ENCODE data around the gene CDHR2. TPM values are rescaled to one million over a fixed set of nuclear protein-coding genes. Genes with fewer than 3 reads are reported as not detected.
A peak's percentile ranks its signal among the peaks of the same experiment; 100 is the strongest.

CDHR2 gene
- total and polyA plus RNA-seq, 11 donors: 0.07 to 0.67 (median 0.35) TPM; not detected in 6

GRCh38 chr5:176626876-176627236 lies 77.7 kb downstream of the CDHR2 start:
- 45 to 65% (median 58%) methylated on average over 6 to 7 of the region's 7 CpGs for WGBS, 4 donors
- no peaks in the 10 kb centered on the region for H3K9me3 ChIP-seq
- intact Hi-C loops (cut with DNase I): no loop called here
- H3K36me3 ChIP-seq: no peaks in the 10 kb centered on the region
- DNase-seq (no peak), ATAC-seq (no peak)
- peaks cover 17 to 94% (median 56%) of the 10 kb centered on the region in 9 donors for H3K27me3 ChIP-seq
- TF ChIP-seq POLR2A (IDR thresholded peaks at IDR 0.05) (no peak), CTCF (IDR thresholded peaks at IDR 0.05) (no peak)
- H3K4me3 ChIP-seq: no peak overlapping the region
- peaks cover 0 to 18% (median 10%) of the 10 kb centered on the region in 12 donors for H3K4me1 ChIP-seq
- H3K27ac ChIP-seq: no peak overlapping the region

GRCh38 chr5:176627582-176627981 lies 78.4 kb downstream of the CDHR2 start:
- no peak overlapping the region for H3K4me3 ChIP-seq
- intact Hi-C loops (cut with DNase I): no loop called here
- no peaks in the 10 kb centered on the region for H3K9me3 ChIP-seq
- H3K27me3 ChIP-seq: peaks cover 22 to 96% (median 62%) of the 10 kb centered on the region in 9 donors
- ATAC-seq (no peak), DNase-seq (no peak)
- no peak for TF ChIP-seq POLR2A (IDR thresholded peaks at IDR 0.05)
- no peak for TF ChIP-seq CTCF (IDR thresholded peaks at IDR 0.05)
- WGBS, 4 donors: 70 to 83% (median 73%) methylated on average over 5 of the region's 5 CpGs
- H3K36me3 ChIP-seq: no peaks in the 10 kb centered on the region
- H3K27ac ChIP-seq: no peak overlapping the region
- H3K4me1 ChIP-seq: peaks cover 0 to 18% (median 10%) of the 10 kb centered on the region in 12 donors

- Histone ChIP-seq H3K9me3 (no peaks in the 10 kb centered on the region), H3K27me3 (peaks cover 26 to 99% (median 68%) of the 10 kb centered on the region in 9 donors), H3K4me1 (peaks cover 0 to 18% (median 10%) of the 10 kb centered on the region in 12 donors), H3K4me3 (no peak overlapping the region), H3K27ac (no peak overlapping the region), H3K36me3 (no peaks in the 10 kb centered on the region)
- ATAC-seq (no peak), DNase-seq (no peak)
- 54 to 61% (median 58%) methylated on average over 12 to 13 of the region's 13 CpGs for WGBS, 4 donors
- no peak for TF ChIP-seq CTCF (IDR thresholded peaks at IDR 0.05)
- no peak for TF ChIP-seq POLR2A (IDR thresholded peaks at IDR 0.05)
- intact Hi-C loops (cut with DNase I): no loop called here
These were observed 79.5 kb downstream of the CDHR2 start for GRCh38 chr5:176628406-176629228.

GRCh38 chr5:176629317-176629852 lies 80.2 kb downstream of the CDHR2 start:
- peaks cover 0 to 18% (median 10%) of the 10 kb centered on the region in 12 donors for H3K4me1 ChIP-seq
- peaks cover 26 to 97% (median 61%) of the 10 kb centered on the region in 9 donors for H3K27me3 ChIP-seq
- ATAC-seq (no peak), DNase-seq (no peak)
- TF ChIP-seq POLR2A (IDR thresholded peaks at IDR 0.05) (no peak), CTCF (IDR thresholded peaks at IDR 0.05) (no peak)
- WGBS, 4 donors: 5 to 13% (median 8%) methylated on average over 21 to 34 of the region's 34 CpGs
- intact Hi-C loops (cut with DNase I): no loop called here
- peak overlapping the region in 4 of 12 donors; percentile 17 to 47 (median 32) for H3K4me3 ChIP-seq
- H3K36me3 ChIP-seq: no peaks in the 10 kb centered on the region
- H3K27ac ChIP-seq: no peak overlapping the region
- no peaks in the 10 kb centered on the region for H3K9me3 ChIP-seq

All from heart left ventricle (tissue), 16 donors.